Fibroblast of villous mesenchyme (primary cell): Measurements from ENCODE around the gene CYP4F8. TPM values are rescaled to one million over a fixed set of nuclear protein-coding genes. Genes with fewer than 3 reads are reported as not detected.

Source experiments
- DNase-seq: peaks from one replicate; pipeline ENCODE4 v3.0.0-alpha.2; 2010; ENCODE audit warnings: low read depth
- H3K4me3 ChIP-seq: 2 replicates; pipeline ENCODE4 v1.5.1; 2011; ENCODE audit warnings: low read depth, mild to moderate bottlenecking, low read length
- total RNA-seq: library from RNA; depleted of rRNA; stranded (reverse); fragments of >200 nt; gene quantifications from 2 replicates; pipeline ENCODE4 v1.2.3, GENCODE V29; 2012
- TF ChIP-seq, protein P1 (sequence below): IDR thresholded peaks from 2 replicates; pipeline ENCODE4 v1.5.1; 2012; ENCODE audit warnings: low read depth, mild to moderate bottlenecking, low read length; ENCODE audit not compliant: insufficient read depth

CYP4F8 gene
- total RNA-seq, 1 donor, result not detected

DNA sequence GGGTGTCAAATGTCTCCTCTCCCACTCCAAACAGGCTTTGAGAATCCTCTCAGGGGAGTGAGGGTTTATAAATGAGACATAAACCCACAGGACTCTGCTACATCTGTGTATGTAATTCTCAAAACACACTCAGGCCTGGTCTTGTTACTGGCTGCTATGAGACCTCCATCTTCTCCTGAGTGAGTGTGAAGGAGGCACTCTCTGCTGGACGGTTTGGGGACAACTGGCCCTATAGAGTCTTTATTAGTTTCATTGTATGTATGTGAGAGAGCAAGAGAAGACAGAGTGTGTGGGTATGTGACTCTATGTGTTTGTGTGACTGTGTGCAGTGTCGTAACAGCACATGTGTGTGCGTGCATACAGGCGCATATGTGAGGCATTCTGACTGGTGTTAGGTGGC, 48.2 kb downstream of the CYP4F8 start:
- no peak overlapping the region for H3K4me3 ChIP-seq
- DNase-seq, result no peak
- TF ChIP-seq, protein P1, sequence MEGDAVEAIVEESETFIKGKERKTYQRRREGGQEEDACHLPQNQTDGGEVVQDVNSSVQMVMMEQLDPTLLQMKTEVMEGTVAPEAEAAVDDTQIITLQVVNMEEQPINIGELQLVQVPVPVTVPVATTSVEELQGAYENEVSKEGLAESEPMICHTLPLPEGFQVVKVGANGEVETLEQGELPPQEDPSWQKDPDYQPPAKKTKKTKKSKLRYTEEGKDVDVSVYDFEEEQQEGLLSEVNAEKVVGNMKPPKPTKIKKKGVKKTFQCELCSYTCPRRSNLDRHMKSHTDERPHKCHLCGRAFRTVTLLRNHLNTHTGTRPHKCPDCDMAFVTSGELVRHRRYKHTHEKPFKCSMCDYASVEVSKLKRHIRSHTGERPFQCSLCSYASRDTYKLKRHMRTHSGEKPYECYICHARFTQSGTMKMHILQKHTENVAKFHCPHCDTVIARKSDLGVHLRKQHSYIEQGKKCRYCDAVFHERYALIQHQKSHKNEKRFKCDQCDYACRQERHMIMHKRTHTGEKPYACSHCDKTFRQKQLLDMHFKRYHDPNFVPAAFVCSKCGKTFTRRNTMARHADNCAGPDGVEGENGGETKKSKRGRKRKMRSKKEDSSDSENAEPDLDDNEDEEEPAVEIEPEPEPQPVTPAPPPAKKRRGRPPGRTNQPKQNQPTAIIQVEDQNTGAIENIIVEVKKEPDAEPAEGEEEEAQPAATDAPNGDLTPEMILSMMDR, result no peak

DNA sequence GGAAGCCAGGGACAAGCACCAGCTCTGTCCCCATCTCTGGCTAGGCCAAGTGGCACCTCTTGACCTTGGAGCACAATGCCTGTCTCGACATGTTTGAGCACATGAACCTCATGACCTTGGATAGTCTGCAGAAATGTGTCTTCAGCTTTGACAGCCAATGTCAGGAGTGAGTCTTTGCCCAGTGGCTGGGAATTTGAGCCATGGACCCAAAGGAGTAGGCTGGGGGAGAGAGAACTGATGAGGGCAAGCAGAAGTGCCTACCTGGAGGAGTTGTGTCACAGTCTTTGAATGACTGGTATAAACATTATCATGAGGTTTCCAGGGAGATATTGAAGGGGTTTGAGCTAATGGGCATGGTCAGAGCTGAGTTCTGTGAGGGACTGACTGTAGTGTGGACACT, 51.2 kb downstream of the CYP4F8 start:
- TF ChIP-seq, protein P1, result no peak
- H3K4me3 ChIP-seq, result no peak overlapping the region
- DNase-seq, result no peak

DNA sequence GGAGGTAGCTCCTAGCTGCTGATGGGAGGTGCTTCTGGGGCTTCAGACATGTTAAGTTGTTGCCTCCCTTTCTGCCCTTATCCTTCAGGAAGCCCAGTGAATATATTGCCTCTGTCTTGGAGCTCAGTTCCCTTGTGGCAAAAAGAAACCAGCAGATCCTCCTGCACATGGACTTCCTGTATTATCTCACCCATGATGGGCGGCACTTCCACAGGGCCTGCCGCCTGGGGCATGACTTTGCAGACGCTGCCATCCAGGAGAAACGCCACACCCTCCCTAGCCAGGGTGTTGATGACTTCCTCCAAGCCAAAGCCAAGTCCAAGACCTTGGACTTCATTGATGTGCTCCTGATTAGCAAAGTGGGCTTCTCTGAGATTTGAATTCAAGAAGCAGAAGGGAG, 51.9 kb downstream of the CYP4F8 start:
- DNase-seq, result no peak
- no peak overlapping the region for H3K4me3 ChIP-seq
- TF ChIP-seq, protein P1, result no peak

DNA sequence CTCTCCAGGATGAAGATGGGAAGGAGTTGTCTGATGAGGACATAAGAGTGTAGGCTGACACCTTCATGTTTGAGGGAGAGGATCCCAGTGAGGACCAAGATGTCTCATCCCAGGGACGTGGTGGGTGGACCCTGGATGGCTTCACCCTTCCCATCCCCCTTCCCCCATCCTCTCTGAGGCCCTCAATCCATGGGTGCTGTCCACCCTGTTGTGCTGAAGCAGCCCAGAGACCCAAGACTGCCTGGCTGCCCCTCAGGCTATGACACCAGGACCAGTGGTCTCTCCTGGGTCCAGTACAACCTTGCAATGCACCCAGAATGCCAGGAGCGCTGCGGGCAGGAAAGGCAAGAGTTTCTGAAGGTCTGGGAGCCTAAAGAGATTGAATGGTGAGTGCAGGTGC, 54.4 kb downstream of the CYP4F8 start:
- TF ChIP-seq, protein P1, result no peak
- no peak for DNase-seq

DNA sequence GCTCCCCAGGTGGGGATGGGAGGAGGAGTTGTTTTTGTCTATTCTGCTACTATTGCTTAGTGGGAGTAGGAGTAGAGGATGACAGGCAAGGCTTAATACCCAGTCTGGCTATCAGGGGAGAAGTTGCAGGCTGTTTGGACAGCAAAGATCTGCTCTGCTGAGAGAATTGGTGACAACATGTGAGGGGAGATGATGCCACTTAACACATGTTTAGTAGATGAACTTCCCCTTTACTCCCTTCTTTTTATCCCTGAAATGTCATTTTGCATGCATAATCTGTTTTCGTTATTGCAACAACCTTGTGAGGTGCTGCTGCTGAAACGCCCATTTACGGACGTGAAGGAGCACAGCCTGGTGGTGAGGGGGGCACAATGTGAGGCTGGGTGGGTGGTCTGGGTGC, 54.9 kb downstream of the CYP4F8 start:
- TF ChIP-seq, protein P1, result no peak
- DNase-seq, result no peak
- no peak overlapping the region for H3K4me3 ChIP-seq

More for the DNA sequence above, 54.4 kb downstream of the CYP4F8 start:
- H3K4me3 ChIP-seq, result no peak overlapping the region

DNA sequence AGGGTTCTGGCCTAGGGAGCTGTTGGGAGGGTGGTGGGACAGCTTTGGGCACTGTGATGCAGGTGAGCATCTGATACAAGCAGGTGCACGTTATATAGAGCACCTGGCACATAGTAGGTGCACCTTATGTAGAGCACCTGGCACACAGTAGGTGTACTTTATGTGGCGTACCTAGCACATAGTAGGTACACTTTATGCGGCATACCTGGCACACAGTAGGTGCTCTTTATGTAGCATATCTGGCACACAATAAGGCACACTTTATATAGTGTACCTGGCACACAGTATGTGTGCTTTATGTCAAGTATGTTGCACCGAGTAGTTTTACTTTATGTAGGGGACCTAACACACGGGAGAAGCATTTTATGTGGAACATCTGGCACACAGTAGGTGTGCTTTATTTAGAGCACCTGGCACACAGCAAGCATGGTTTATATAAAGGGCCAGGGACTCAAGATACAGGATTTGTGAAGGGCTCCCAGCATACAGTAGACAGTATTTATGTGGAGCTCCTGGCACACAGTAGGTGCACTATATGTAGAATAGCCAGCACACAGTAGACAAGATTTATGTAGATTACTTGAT, 56.3 kb downstream of the CYP4F8 start:
- H3K4me3 ChIP-seq, result no peak overlapping the region
- TF ChIP-seq, protein P1, result no peak
- no peak for DNase-seq

DNA sequence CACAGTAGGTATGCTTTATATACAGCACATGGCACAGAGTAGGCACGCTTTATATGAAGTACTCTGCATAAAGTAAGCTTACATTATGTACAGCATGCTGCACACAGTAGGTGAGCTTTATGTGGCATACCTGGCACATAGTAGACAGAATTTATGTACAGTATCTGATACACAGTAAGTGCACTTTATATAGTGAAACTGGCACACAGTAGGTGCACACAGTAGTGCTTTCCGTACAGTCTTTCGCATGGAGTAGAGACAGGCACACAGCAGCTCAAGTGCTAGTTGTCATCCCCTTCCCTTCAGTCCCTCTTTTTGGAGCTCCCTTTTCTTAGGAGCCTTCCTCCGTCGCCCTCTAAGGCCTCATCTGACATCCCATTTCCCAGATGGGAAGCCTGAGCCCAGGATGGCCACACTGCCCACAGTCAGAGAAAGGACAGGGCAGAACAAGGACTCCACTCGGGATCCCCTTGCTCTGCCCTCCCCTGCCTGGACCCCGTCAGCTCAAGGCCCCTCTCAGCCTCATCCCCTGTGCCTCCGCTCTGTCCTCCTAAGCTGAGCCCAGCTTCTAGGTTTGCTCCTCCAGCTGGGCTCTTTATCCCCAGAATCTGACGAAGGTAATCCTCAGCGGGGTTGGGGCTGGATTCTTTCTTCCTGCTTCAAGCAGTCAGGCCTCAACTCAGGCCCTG, 57.0 kb downstream of the CYP4F8 start:
- TF ChIP-seq, protein P1, result no peak
- DNase-seq, result no peak
- H3K4me3 ChIP-seq, result no peak overlapping the region
